Activated B cell treated with CpG ODN at 0.5 μM for 24 hours (primary cell): Measurements from ENCODE around the gene PCNA. TPM values are rescaled to one million over a fixed set of nuclear protein-coding genes. Genes with fewer than 3 reads are reported as not detected.

Experiments
- ATAC-seq: fragments of 200-7000 bp; cut with Tn5 transposase; one replicate; pipeline ENCODE4 v1.10.0; 2021; ENCODE audit warnings: low read depth, mild to moderate bottlenecking, moderate library complexity
- CTCF ChIA-PET: fragments of 350-600 bp; sonication (Branson Sonifier 250); formaldehyde crosslinking; loops from one replicate; lab custom pipeline; 2021; ENCODE audit warnings: antibody characterized with exemption; lab: Charles Lee
- POLR2A ChIA-PET: fragments of 350-600 bp; sonication (Branson Sonifier 250); formaldehyde crosslinking; loops from one replicate; lab custom pipeline; 2021; ENCODE audit warnings: antibody characterized with exemption; lab: Charles Lee
- DNase-seq: peaks from one replicate; pipeline ENCODE4 v3.0.0; 2022
- H3K27ac Mint-ChIP-seq: one replicate; pipeline ENCODE4 v1.8.0; 2020; ENCODE audit warnings: mixed read lengths
- H3K27me3 Mint-ChIP-seq: one replicate; pipeline ENCODE4 v1.8.0; 2021; ENCODE audit warnings: mixed read lengths
- H3K36me3 Mint-ChIP-seq: one replicate; pipeline ENCODE4 v1.8.0; 2021; ENCODE audit warnings: low read depth, mixed read lengths
- H3K4me1 Mint-ChIP-seq: one replicate; pipeline ENCODE4 v1.8.0; 2021; ENCODE audit warnings: mixed read lengths
- H3K4me3 Mint-ChIP-seq: one replicate; pipeline ENCODE4 v1.8.0; 2020; ENCODE audit warnings: mild to moderate bottlenecking, mixed read lengths
- H3K9me3 Mint-ChIP-seq: one replicate; pipeline ENCODE4 v1.8.0; 2020; ENCODE audit warnings: mixed read lengths
- intact Hi-C: fragments of 100-400 bp; cut with micrococcal nuclease; formaldehyde crosslinking; loops from one replicate; pipeline ENCODE4 v1.15.1; 2024
- total RNA-seq: library from RNA; stranded (reverse); gene quantifications from 2 replicates; pipeline ENCODE4 v1.2.3, GENCODE V29; 2022
- TF ChIP-seq, protein P1 (sequence below): fragments of 200-600 bp; IDR thresholded peaks from one replicate; pipeline ENCODE4 v1.8.0; 2022; ENCODE audit warnings: antibody characterized with exemption, mild to moderate bottlenecking

Gene PCNA
- total RNA-seq, 1 donor from 2014 or later: 62.0 TPM

DNA sequence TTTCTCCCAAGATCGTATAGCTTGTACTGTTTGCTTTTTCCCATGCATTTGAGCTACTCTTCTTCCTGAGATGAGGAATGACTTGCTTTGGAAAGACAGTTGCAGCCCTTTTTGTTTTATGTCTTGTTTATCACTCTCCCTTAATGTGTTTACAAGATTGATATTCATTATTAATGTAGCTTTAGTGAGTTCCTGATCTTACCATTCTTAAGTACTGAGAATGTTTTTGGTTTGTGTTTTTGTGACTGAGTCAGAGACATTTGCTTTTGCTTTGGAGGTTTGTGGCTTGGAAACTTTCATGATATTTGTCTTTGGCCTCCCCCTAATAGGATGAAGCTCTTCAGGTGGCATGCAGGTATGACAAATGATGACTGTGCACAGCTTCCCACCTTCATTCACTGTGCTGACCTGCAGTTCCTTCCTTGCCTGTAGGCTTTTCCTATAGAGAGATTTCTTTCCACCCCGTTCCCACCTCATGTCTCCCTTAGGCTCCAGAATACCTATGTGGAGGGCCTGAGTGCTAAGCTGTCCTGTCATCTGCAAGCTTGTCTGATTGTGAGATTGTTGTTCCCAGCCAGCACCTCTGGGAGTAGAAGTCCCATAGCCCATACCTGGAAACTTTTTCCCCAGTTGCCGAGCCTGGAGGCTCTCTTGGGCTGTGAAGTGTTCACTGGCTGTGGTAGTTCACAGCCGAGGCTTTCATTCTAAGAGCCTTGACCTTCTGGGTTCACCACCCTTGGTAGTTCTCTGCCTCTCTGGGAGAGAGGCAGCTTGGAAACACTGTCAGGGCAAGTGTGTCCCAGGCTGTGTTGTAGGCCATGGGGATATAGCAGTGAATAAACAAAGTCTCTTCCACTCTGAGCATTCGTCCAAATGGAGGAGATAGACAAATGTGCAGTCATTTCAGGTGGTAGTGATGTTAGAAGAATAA, 34.1 kb upstream of the PCNA start:
- H3K36me3 Mint-ChIP-seq: peaks cover 16% of the 10 kb centered on the region
- TF ChIP-seq, protein P1, sequence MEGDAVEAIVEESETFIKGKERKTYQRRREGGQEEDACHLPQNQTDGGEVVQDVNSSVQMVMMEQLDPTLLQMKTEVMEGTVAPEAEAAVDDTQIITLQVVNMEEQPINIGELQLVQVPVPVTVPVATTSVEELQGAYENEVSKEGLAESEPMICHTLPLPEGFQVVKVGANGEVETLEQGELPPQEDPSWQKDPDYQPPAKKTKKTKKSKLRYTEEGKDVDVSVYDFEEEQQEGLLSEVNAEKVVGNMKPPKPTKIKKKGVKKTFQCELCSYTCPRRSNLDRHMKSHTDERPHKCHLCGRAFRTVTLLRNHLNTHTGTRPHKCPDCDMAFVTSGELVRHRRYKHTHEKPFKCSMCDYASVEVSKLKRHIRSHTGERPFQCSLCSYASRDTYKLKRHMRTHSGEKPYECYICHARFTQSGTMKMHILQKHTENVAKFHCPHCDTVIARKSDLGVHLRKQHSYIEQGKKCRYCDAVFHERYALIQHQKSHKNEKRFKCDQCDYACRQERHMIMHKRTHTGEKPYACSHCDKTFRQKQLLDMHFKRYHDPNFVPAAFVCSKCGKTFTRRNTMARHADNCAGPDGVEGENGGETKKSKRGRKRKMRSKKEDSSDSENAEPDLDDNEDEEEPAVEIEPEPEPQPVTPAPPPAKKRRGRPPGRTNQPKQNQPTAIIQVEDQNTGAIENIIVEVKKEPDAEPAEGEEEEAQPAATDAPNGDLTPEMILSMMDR: no peak
- no peak overlapping the region for H3K4me3 Mint-ChIP-seq
- POLR2A ChIA-PET: no interaction called here
- no peaks in the 10 kb centered on the region for H3K9me3 Mint-ChIP-seq
- CTCF ChIA-PET: no interaction called here
- peaks cover 23% of the 10 kb centered on the region for H3K4me1 Mint-ChIP-seq
- intact Hi-C loops: no loop called here
- peak overlapping the region; percentile 19 for H3K27ac Mint-ChIP-seq
- ATAC-seq (no peak), DNase-seq (no peak)
- no peaks in the 10 kb centered on the region for H3K27me3 Mint-ChIP-seq

DNA sequence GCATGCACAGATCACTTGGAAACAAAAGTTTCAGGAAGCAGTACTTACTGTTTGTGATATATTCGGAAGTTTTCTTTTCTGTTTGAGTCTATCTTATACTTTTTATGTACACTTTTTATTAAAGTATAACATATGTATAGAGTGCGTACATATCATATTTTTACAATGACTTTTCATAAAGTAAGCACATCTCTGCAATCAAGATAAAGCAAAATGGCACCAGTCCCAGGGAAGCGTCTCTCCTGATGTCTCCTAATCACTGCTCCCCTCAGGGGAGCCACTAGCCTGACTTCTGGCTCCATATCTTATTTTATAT, 33.4 kb upstream of the PCNA start:
- CTCF ChIA-PET: no interaction called here
- ATAC-seq: no peak
- TF ChIP-seq, protein P1: no peak
- no peak for DNase-seq
- Mint-ChIP-seq H3K27ac (no peak overlapping the region), H3K36me3 (peaks cover 16% of the 10 kb centered on the region), H3K4me3 (no peak overlapping the region), H3K27me3 (no peaks in the 10 kb centered on the region), H3K9me3 (no peaks in the 10 kb centered on the region), H3K4me1 (peaks cover 22% of the 10 kb centered on the region)
- intact Hi-C loops: no loop called here
- POLR2A ChIA-PET: no interaction called here

DNA sequence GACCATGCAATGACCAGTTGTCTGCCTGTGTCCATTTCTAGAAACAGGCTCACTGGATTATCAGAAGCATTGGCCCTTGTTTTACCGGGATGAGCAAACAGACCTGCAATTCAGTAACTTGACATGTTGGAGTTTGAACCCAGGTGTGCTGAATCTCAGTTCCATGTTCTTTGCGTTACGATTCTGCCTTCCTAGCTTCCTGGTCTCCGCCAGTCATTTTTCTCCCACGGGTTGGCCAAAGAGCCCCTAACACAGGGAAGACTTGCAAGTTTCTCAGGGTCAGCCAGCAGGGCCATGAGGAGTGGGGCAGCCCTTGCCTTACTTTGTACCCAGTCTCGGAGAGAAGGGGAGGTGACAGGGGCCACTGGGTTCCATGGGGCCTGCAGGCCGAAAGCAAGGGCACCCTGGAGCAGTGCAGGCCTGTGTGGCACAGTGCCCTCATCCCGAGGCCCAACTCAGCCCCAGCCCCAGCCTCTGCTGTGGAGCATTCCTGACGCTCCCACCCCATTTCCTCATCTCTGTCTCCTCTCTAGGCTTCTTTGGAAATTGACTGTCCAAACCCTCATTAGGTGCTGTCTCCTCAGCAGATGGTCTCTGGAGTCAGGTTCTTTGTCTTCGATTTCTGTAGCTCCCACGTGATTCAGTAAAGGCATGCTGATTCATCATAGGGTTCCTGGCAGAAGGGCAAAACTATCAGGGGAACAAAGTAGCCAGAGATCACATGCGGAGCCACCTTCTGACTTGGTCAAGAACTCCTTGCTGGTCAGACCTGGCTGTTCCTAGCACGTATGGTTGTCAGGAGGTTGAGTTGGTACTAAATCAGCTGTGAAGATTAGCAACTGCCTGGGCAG, 30.7 kb upstream of the PCNA start:
- Mint-ChIP-seq H3K27ac (no peak overlapping the region), H3K27me3 (no peaks in the 10 kb centered on the region), H3K9me3 (no peaks in the 10 kb centered on the region), H3K36me3 (peaks cover 16% of the 10 kb centered on the region), H3K4me3 (no peak overlapping the region), H3K4me1 (peaks cover 32% of the 10 kb centered on the region)
- TF ChIP-seq, protein P1: no peak
- intact Hi-C loops: no loop called here
- DNase-seq: no peak
- ChIA-PET POLR2A (no interaction called here), CTCF (no interaction called here)
- ATAC-seq: no peak

DNA sequence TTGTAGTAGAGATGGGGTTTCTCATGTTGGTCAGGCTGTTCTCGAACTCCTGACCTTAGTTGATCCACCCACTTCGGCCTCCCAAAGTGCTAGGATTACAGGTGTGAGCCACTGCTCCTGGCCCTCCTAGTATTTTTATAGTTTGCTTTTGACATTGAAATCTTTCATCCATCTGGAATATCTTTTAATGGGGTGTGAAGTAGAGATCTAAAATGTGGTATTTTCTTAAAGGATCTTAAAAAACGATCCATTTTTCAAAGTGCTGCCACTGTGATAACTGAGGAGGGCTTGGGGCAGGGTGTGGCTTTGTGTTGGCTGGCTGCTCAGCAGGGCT, 30.1 kb upstream of the PCNA start:
- DNase-seq: no peak
- no peak overlapping the region for H3K27ac Mint-ChIP-seq
- no peaks in the 10 kb centered on the region for H3K9me3 Mint-ChIP-seq
- intact Hi-C loops: no loop called here
- H3K4me3 Mint-ChIP-seq: no peak overlapping the region
- H3K27me3 Mint-ChIP-seq: no peaks in the 10 kb centered on the region
- peaks cover 34% of the 10 kb centered on the region for H3K4me1 Mint-ChIP-seq
- peaks cover 20% of the 10 kb centered on the region for H3K36me3 Mint-ChIP-seq
- TF ChIP-seq, protein P1: no peak
- ChIA-PET POLR2A (no interaction called here), CTCF (no interaction called here)
- no peak for ATAC-seq

DNA sequence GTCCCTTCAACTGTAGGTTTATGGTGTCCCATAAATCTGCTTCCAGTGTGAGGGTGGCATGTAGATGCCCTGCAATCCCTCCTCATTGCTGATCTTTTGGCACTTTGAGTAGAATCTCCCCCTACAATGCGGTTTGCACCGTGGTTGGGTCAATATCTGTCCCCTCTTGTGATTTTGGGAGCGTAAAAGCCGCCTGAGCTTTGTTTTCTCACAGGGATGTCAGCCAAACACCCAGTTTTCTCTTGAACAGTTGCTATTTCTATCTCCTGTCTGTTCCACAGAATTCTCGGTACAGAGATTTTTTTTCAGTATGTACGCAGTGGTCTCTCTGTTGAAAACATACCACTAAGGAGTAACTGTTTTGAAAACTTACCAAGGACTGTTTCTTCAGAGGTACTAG, 28.8 kb upstream of the PCNA start:
- POLR2A ChIA-PET: no interaction called here
- Mint-ChIP-seq H3K36me3 (peaks cover 24% of the 10 kb centered on the region), H3K4me1 (peaks cover 47% of the 10 kb centered on the region), H3K27me3 (no peaks in the 10 kb centered on the region), H3K4me3 (no peak overlapping the region), H3K9me3 (no peaks in the 10 kb centered on the region), H3K27ac (no peak overlapping the region)
- intact Hi-C loops: no loop called here
- ATAC-seq (no peak), DNase-seq (no peak)
- CTCF ChIA-PET: no interaction called here
- TF ChIP-seq, protein P1: no peak
